Heart left ventricle (tissue), 13 donors: ENCODE results near the gene SLC1A6.

Experiments
- CTCF ChIP-seq, 12 donors: fragments of 200-600 bp; sonication (generic) in 4 of 12; IDR thresholded peaks; one replicate each; pipeline versions ENCODE4 v1.5.0 to v1.8.0; 2018 to 2022; ENCODE audit warnings: antibody characterized with exemption in 12 of 12, mild to moderate bottlenecking in 5 of 12
- POLR2A ChIP-seq, 2 donors: fragments of 450-650 bp; IDR thresholded peaks; one replicate each; pipeline ENCODE4 v1.6.1; 2017; ENCODE audit warnings: antibody characterized with exemption in 2 of 2, mild to moderate bottlenecking in 2 of 2, moderate library complexity in 2 of 2
- donor health status: ischemic (EF 13 %, LVEDD 7.1; RV severe dilation, severe dysfunction).
- donor health status: DM: no; HTN: yes; CAD: no.
- donor health status: DM: no; HTN: no; CAD: no.
- donor health status: ischemic (EF 25% LVEDD 6.9; RV normal size, moderate dysfunction).
- donor health status: ischemic (EF 25% LVEDD 5.7; RV mildly dilated, moderate dysfunction).
- donor health status: ischemic (EF 35%, LVEDD 5.7; RV mildly dilated, moderate dysfunction).
- donor health status: nonischemic (EF 11% LVEDD 7.7; RV severe dilation, severe dysfunction).
- donor health status: DM: yes; HTN: yes; CAD: no.
- donor health status: PGD.
- donor health status: ischemic (EF 29% LVEDD 5.4; RV normal size, mild dysfunction).
- donor health status: nonischemic (EF 23%, LVEDD 6.1; RV moderate dilation, normal function).

DNA sequence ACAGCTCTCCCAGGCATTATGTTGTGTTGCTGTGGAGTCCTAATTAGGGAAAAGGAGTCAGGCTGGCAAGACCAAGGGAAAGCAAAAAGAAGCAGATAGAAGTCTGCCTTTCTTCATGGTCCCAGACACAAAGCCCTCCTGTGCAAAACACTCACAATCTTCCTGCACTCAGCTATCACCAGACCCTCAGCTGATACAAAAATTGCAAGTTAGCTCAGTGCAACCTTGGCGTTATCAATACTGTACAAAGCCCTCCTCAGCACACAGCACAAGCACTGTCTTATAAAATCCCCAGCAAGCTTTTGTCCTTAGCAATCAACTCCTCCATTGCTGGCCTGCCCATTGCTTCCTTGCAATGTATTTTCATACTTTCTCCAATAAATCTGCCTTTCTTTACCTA lies 35.2 kb downstream of the SLC1A6 start:
- TF ChIP-seq CTCF (IDR thresholded peaks at IDR 0.05) = no peak
- TF ChIP-seq POLR2A (IDR thresholded peaks at IDR 0.05) = no peak
